GM18526 (cell line): ENCODE data around the gene SMS.

Experiments
- POLR2A ChIP-seq: IDR thresholded peaks from 3 replicates; pipeline ENCODE4 v1.6.1; 2011; ENCODE audit not compliant: insufficient read length; ENCODE audit errors: extremely low read depth

SMS gene

DNA sequence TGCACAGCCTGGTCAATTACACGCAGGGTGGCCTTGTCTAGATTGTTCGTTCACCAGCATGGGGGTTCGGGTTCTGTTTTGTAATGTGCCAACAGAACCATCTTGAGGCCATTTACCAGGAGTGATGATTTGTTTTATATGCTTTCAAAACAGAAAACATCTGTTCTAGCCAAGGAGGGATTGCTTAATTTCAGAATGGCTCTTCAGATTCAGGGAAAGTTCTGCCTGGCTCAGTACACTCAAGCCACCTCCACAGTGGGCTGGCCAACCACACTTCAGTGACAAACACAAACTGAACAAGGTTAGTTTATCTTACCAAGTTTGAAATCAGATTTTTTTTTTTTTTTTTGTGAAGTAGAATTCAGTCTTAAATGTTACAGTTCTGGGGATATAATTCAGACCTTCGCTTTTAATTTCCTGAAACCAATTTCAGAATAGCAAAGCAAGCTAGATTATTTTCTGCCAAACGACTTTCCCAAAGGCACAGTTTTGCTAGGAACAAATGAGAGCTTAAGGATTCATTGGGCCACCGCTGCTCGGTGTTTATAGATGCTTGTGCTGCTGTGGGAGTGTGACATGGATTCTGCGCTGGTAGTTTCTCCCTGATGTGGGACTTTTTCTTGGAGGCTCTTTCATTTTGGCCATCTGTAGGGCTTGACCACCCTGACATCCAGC lies 23.4 kb downstream of the SMS start:
- no peak for TF ChIP-seq POLR2A

GRCh38 chrX:21966866-21967265 lies 26.4 kb downstream of the SMS start:
- TF ChIP-seq POLR2A: no peak

GRCh38 chrX:21968333-21968732 lies 27.8 kb downstream of the SMS start:
- no peak for TF ChIP-seq POLR2A

DNA sequence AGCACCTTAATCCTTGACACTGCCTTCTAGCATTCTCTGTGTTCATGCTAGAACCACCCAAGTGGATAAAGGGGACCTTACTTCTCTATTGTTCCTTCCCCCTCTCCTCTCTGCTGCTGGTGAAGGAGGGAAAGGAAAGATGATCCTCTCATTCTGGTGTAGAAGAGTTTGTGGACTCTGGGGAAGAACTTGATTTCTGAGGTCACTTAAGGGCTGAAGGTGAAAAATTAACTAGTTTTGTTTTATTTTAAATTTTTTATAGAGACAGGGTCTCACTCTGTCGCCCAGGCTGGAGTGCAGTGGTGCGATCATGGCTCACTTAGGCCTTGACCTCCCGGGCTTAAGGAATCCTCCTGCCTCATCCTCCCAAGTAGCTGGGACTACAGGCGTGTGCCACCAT lies 29.8 kb downstream of the SMS start:
- no peak for TF ChIP-seq POLR2A

DNA sequence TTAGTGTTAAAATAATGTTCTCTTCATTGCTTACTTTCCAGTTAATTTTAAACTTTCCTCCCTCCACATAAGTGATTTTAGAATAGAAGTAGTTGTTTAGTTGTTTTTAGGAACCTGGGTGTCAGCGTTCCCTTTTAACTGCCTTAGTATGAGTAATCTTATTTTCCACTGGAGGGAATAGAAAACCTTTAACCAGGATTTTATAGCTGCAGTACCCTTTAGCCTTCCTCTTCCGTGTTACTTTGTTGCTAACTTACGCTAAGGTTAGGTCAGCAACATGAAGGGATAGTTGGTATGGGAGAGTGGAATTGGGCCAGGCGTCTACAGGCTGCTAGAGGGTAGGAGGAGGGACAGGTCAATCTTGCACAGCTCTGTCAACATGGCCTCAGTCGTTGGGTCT lies 31.5 kb downstream of the SMS start:
- TF ChIP-seq POLR2A: no peak

- no peak for TF ChIP-seq POLR2A
Observed at GRCh38 chrX:21972721-21973120, 32.2 kb downstream of the SMS start.

- TF ChIP-seq POLR2A: no peak
Observed at GRCh38 chrX:21973321-21974010, 33.0 kb downstream of the SMS start.

- no peak for TF ChIP-seq POLR2A
Observed at GRCh38 chrX:21974011-21974385, 33.5 kb downstream of the SMS start.

- TF ChIP-seq POLR2A: no peak
Observed at GRCh38 chrX:21975242-21975641, 34.7 kb downstream of the SMS start.

GRCh38 chrX:21975812-21976211 lies 35.3 kb downstream of the SMS start:
- TF ChIP-seq POLR2A: no peak

GRCh38 chrX:21978346-21978745 lies 37.8 kb downstream of the SMS start:
- TF ChIP-seq POLR2A: no peak

- no peak for TF ChIP-seq POLR2A
Observed at GRCh38 chrX:21982311-21982710, 41.8 kb downstream of the SMS start.

GRCh38 chrX:21985332-21985777 lies 44.8 kb downstream of the SMS start:
- no peak for TF ChIP-seq POLR2A

DNA sequence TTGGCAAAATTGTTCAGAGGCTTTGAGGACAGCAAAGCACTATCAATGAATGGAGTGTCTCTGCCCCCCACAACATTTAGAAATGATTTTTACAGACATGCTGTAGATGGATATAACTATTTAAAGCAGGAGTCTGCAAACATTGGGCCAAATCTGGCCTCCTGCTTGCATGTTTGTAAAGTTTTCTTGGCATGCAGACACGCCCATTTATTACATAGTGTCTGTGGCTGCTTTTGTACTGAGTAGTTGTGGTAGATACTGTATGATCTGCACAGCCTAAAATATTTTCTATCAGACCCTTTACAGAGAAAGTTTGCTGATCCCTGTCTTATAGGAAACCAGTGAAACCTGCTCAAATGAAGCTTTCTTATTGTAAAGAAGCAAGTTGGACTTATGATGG lies 46.1 kb downstream of the SMS start:
- no peak for TF ChIP-seq POLR2A

DNA sequence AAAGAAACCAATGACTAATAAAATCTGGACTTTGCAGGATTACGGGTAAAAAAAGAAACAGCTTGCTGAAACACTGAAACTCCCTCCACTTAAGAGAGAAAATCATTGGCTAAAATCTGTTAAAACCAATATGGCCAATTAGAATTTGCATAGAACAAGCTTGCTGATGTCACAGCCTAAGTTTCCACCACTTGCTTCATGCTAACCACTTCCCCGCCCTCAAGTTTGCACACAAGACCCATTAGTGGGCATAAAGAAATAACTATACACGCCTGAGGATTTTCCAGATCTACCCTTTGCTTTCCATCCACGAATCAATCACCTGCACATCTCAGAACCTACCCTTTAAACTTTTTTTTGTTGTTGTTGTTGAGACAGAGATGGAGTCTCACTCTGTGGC lies 48.9 kb downstream of the SMS start:
- TF ChIP-seq POLR2A: no peak

- no peak for TF ChIP-seq POLR2A
Observed at GRCh38 chrX:21990832-21991231, 50.3 kb downstream of the SMS start.

- no peak for TF ChIP-seq POLR2A
Observed at GRCh38 chrX:21991504-21991903, 51.0 kb downstream of the SMS start.
